ENCODE data around the gene MRGPRD.

The MRGPRD gene

DNA sequence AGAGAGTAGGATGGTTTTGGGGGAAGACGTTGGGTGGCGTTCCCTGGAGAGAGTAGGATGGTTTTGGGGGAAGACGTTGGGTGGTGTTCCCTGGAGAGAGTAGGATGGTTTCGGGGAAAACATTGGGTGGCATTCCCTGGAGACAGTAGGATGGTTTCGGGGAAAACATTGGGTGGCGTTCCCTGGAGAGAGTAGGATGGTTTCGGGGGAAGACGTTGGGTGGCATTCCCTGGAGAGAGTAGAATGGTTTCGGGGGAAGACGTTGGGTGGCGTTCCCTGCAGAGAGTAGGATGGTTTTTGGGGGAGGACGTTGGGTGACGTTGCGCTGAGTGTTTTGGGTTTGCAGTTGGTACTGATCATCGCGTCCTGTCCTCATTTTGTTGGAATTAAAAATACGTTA lies 48.9 kb downstream of the MRGPRD start:
- TF ChIP-seq SPI1 (IDR thresholded peaks at IDR 0.05; ENCODE audit: low read depth, low read length) (no peak), POLR2A (IDR thresholded peaks at IDR 0.05; ENCODE audit: low read depth, low read length) (no peak), TAF1 (IDR thresholded peaks at IDR 0.05; ENCODE audit: low read depth, low read length) (no peak), POU2F2 (IDR thresholded peaks at IDR 0.05; ENCODE audit: low read depth, low read length) (no peak), POLR2AphosphoS5 (IDR thresholded peaks at IDR 0.05; ENCODE audit: low read depth, low read length) (no peak), PAX5 (IDR thresholded peaks at IDR 0.05; ENCODE audit: insufficient read depth, low read length, severe bottlenecking) (no peak)
- FAIRE-seq = no peak
- DNase-seq (ENCODE audit: insufficient read length, low spot score) = no peak

DNA sequence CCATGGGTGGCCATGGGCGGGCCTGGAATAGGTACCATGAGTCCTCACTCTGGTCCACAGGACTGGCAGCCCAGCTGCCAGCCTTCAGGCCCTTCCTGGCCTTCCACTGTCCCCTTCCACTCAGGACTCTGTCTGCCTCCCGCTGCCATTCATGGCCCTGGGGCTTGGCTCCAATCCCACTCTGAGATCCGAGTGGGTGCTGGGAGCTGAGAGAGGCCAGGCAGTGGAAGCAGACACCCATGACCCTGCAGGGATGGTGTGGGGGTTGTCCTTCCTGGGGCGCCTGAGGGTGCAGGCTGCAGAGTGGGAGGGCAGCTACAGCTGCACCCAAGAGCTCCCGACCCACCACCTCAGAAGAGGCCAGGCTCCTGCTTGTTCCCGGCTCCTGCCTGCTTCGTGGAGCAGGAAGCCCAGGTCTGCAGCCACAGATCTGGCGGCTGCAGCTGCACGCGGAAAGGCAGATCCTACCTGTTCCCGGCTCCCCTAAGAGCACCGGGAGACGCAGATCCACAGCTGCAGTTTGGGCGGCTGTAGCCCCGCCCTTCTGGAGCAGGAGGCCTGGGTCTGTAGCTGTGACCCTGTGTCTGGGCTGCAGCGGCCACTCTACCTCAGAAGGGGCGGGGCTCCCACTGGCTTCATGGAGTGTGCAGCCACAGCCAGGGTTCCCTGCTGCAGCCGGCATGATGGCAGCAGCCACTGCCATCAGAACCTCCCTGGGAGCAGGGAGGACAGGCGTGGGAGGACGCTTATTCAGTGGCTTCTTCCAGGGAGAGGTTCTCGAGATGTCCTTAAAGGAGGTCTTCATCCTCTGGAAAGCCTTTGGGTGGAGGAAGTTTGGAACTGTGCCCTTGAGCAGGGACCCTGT lies 49.6 kb downstream of the MRGPRD start:
- FAIRE-seq (no peak), DNase-seq (ENCODE audit: insufficient read length, low spot score) (no peak)
- TF ChIP-seq POLR2AphosphoS5 (IDR thresholded peaks at IDR 0.05; ENCODE audit: low read depth, low read length) (no peak), SPI1 (IDR thresholded peaks at IDR 0.05; ENCODE audit: low read depth, low read length) (no peak)
